Measurements from ENCODE around the gene LDLRAD2. TPM values are rescaled to one million over a fixed set of nuclear protein-coding genes. Genes with fewer than 3 reads are reported as not detected.

LDLRAD2 gene
- total RNA-seq, 1 experiment from 2014 or later = 1.0 TPM

GRCh38 chr1:21845646-21846641, 33.9 kb downstream of the LDLRAD2 start:
- H3T11ph ChIP-seq (ENCODE audit: low read length) = no peak overlapping the region
- no peak overlapping the region for H2BK12ac ChIP-seq (ENCODE audit: insufficient read length, low read depth, low read length)
- Mint-ChIP-seq H3K36me3 (ENCODE audit: insufficient read depth in 1 of 3, low read depth in 3 of 3) (peaks cover 7 to 58% (median 47%) of the 10 kb centered on the region in 3 experiments; a peak in 6 of 7 replicates), H3K4me1 (no peaks in the 10 kb centered on the region), H3K4me3 (no peak overlapping the region), H3K9me3 (no peaks in the 10 kb centered on the region), H3K27ac (no peak overlapping the region; a peak in 1 of 7 replicates), H3K27me3 (ENCODE audit: low read depth) (peaks cover 1% of the 10 kb centered on the region; the same call in 1 of the 2 replicates)
- H3K79me1 ChIP-seq (ENCODE audit: insufficient read depth, low read depth, low read length, poor library complexity, severe bottlenecking) = no peaks in the 10 kb centered on the region
- H3K9me3 ChIP-seq (ENCODE audit: control insufficient read depth, low read depth, low read length) = no peaks in the 10 kb centered on the region
- H3K27ac ChIP-seq (ENCODE audit: insufficient read length, low read depth, low read length) = no peak overlapping the region
- DNase-seq = no peak
- H3K4ac ChIP-seq (ENCODE audit: low read depth, low read length) = no peak overlapping the region
- H3K4me1 ChIP-seq (ENCODE audit: insufficient read depth, low read length) = no peaks in the 10 kb centered on the region
- no peak overlapping the region for H4K91ac ChIP-seq (ENCODE audit: insufficient read length, low read depth, low read length)
- no peak overlapping the region for H2BK15ac ChIP-seq (ENCODE audit: low read depth, low read length)
- no CpG with 5 or more reads among the region's 33 CpGs for WGBS (ENCODE audit: extremely low coverage, insufficient read length, low lambda C conversion rate)
- no peak overlapping the region for H2BK120ac ChIP-seq (ENCODE audit: low read depth, low read length, poor library complexity, severe bottlenecking)
- H2BK20ac ChIP-seq (ENCODE audit: low read depth, low read length, poor library complexity, severe bottlenecking) = no peak overlapping the region
- H4K5ac ChIP-seq (ENCODE audit: insufficient read length, low read depth, low read length) = no peak overlapping the region
- H3K23ac ChIP-seq (ENCODE audit: insufficient read length, low read depth, low read length) = no peak overlapping the region
- no peaks in the 10 kb centered on the region for H3K27me3 ChIP-seq (ENCODE audit: insufficient read depth, low read length)
- no peak overlapping the region for H3K4me2 ChIP-seq (ENCODE audit: insufficient read depth, insufficient read length, low read length)
- H3K23me2 ChIP-seq (ENCODE audit: insufficient read length, low read depth, low read length, poor library complexity, severe bottlenecking) = no peaks in the 10 kb centered on the region
- H4K20me1 ChIP-seq (ENCODE audit: control insufficient read depth, insufficient read depth, insufficient read length) = no peaks in the 10 kb centered on the region
- no peak overlapping the region for H4K8ac ChIP-seq (replicated peaks; ENCODE audit: insufficient read length, low read depth, low read length)
- H3K9ac ChIP-seq (ENCODE audit: extremely low read depth, insufficient read length, low read length) = no peak overlapping the region
- no peaks in the 10 kb centered on the region for H3K79me2 ChIP-seq (ENCODE audit: insufficient read depth, low read length)
- no peak overlapping the region for H2AFZ ChIP-seq (ENCODE audit: low read length)
- TF ChIP-seq, protein P1, sequence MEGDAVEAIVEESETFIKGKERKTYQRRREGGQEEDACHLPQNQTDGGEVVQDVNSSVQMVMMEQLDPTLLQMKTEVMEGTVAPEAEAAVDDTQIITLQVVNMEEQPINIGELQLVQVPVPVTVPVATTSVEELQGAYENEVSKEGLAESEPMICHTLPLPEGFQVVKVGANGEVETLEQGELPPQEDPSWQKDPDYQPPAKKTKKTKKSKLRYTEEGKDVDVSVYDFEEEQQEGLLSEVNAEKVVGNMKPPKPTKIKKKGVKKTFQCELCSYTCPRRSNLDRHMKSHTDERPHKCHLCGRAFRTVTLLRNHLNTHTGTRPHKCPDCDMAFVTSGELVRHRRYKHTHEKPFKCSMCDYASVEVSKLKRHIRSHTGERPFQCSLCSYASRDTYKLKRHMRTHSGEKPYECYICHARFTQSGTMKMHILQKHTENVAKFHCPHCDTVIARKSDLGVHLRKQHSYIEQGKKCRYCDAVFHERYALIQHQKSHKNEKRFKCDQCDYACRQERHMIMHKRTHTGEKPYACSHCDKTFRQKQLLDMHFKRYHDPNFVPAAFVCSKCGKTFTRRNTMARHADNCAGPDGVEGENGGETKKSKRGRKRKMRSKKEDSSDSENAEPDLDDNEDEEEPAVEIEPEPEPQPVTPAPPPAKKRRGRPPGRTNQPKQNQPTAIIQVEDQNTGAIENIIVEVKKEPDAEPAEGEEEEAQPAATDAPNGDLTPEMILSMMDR (conservative IDR thresholded peaks at IDR 0.05) = no peak
- no peak overlapping the region for H3K18ac ChIP-seq (ENCODE audit: insufficient read length, low read depth, low read length)
- no peak overlapping the region for H2BK5ac ChIP-seq (ENCODE audit: insufficient read length, low read length)
- H3K56ac ChIP-seq (ENCODE audit: insufficient read length, low read depth, low read length) = no peak overlapping the region
- H2AK5ac ChIP-seq (ENCODE audit: insufficient read length, low read length) = no peak overlapping the region
- H3K14ac ChIP-seq (ENCODE audit: insufficient read depth, low read length) = no peak overlapping the region
